ENCODE measurements around the gene LANCL2. TPM values are rescaled to one million over a fixed set of nuclear protein-coding genes. Genes with fewer than 3 reads are reported as not detected.

LANCL2 gene
- polyA plus RNA-seq, 3 donors, result 6.4 to 11.8 (median 8.3) TPM

DNA sequence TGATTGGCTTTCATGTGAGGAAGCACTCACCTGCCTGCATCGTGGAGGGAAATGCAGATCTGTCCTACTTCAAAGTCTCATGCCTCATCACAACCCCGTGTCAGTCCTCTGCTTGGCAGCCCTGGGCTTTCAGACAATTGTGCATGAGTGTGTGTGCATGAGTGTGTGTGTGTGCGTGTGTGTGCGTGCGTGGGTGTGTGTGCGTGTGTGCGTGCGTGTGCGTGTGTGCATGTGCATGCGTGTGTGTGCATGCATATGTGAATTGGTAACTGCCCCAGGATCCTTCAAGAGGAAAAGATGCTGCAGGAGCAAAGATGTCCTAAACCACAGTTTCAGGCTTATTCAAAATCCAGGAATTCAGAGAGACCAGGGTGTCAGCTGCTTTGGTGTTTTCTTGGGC lies 71.3 kb downstream of the LANCL2 start:
- DNase-seq, result no peak
- H3K27me3 Mint-ChIP-seq (ENCODE audit: low read depth in 3 of 3), result peaks cover 1 to 4% (median 3%) of the 10 kb centered on the region in 3 donors
- Histone ChIP-seq H3K79me2 (ENCODE audit: insufficient read depth, low read length) (no peaks in the 10 kb centered on the region), H3K4me1 (ENCODE audit: control insufficient read depth in 1 of 2, insufficient read depth in 2 of 2, low read length in 2 of 2) (no peaks in the 10 kb centered on the region), H3K9ac (ENCODE audit: insufficient read depth, low read length, poor library complexity, severe bottlenecking) (no peak overlapping the region), H2AFZ (ENCODE audit: insufficient read depth, low read depth, low read length, poor library complexity, severe bottlenecking) (no peak overlapping the region), H4K20me1 (ENCODE audit: insufficient read depth, low read length) (no peaks in the 10 kb centered on the region), H3K4me2 (replicated peaks; ENCODE audit: extremely low read depth, low read length, poor library complexity, severe bottlenecking) (no peak overlapping the region), H3K36me3 (replicated peaks in 1 of 2; ENCODE audit: control insufficient read depth in 1 of 2, insufficient read depth in 2 of 2, low read length in 2 of 2) (peaks cover 0 to 11% of the 10 kb centered on the region in 2 donors), H3K27ac (ENCODE audit: low read depth in 1 of 2, low read length in 2 of 2) (no peak overlapping the region), H3K9me3 (replicated peaks in 1 of 2; ENCODE audit: control insufficient read depth in 1 of 2, insufficient read depth in 1 of 2, low read length in 2 of 2) (no peaks in the 10 kb centered on the region), H3K27me3 (ENCODE audit: control insufficient read depth in 2 of 2, insufficient read depth in 2 of 2, low read length in 2 of 2) (no peaks in the 10 kb centered on the region), H3K4me3 (replicated peaks in 1 of 3; ENCODE audit: low read depth in 2 of 3, low read length in 3 of 3) (no peak overlapping the region)
- 80% methylated on average over 3 of the region's 10 CpGs for WGBS (ENCODE audit: insufficient coverage)
- H3K36me3 Mint-ChIP-seq, result peaks cover 0 to under 1% of the 10 kb centered on the region in 2 donors
- intact Hi-C loops (cut with micrococcal nuclease), result no loop called here
- TF ChIP-seq CTCF (IDR thresholded peaks at IDR 0.05), result no peak
- no peak overlapping the region for H3K27ac Mint-ChIP-seq
- H3K4me3 Mint-ChIP-seq, result no peak overlapping the region
- H3K4me1 Mint-ChIP-seq, result no peaks in the 10 kb centered on the region
- peaks cover 0 to 2% (median 0%) of the 10 kb centered on the region in 7 donors for H3K9me3 Mint-ChIP-seq

DNA sequence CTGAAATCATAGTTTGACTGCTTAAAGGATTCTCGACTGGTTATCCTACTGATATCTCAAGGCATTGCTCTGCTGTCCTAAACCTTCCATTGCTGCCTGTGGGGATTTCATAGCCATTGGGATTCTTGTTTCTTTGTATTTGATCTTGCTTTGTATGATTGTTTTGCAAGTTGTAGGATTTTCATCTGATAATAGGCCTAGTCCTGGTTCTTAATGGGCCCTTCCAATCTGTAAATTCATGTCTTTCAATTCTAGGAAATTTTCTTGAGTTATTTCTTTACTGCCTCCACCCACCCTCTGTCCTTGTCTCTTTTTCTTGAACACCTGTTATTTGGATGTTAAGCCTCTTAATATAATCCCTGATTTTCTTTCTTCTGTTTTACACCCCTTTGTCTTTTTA lies 72.2 kb downstream of the LANCL2 start:
- TF ChIP-seq CTCF (IDR thresholded peaks at IDR 0.05), result no peak
- Mint-ChIP-seq H3K27ac (peak overlapping the region in 1 of 7 donors; percentile 6), H3K27me3 (ENCODE audit: low read depth in 3 of 3) (peaks cover 1 to 4% (median 3%) of the 10 kb centered on the region in 3 donors), H3K4me3 (no peak overlapping the region), H3K36me3 (no peaks in the 10 kb centered on the region), H3K4me1 (no peaks in the 10 kb centered on the region), H3K9me3 (peaks cover 0 to 2% (median 0%) of the 10 kb centered on the region in 7 donors)
- Histone ChIP-seq H3K79me2 (ENCODE audit: insufficient read depth, low read length) (no peaks in the 10 kb centered on the region), H3K4me2 (replicated peaks; ENCODE audit: extremely low read depth, low read length, poor library complexity, severe bottlenecking) (no peak overlapping the region), H2AFZ (ENCODE audit: insufficient read depth, low read depth, low read length, poor library complexity, severe bottlenecking) (no peak overlapping the region), H3K27ac (ENCODE audit: low read depth in 1 of 2, low read length in 2 of 2) (no peak overlapping the region), H4K20me1 (ENCODE audit: insufficient read depth, low read length) (no peaks in the 10 kb centered on the region), H3K36me3 (replicated peaks in 1 of 2; ENCODE audit: control insufficient read depth in 1 of 2, insufficient read depth in 2 of 2, low read length in 2 of 2) (peaks cover 0 to 2% of the 10 kb centered on the region in 2 donors), H3K4me1 (ENCODE audit: control insufficient read depth in 1 of 2, insufficient read depth in 2 of 2, low read length in 2 of 2) (no peaks in the 10 kb centered on the region), H3K4me3 (replicated peaks in 1 of 3; ENCODE audit: low read depth in 2 of 3, low read length in 3 of 3) (no peak overlapping the region), H3K9me3 (replicated peaks in 1 of 2; ENCODE audit: control insufficient read depth in 1 of 2, insufficient read depth in 1 of 2, low read length in 2 of 2) (no peaks in the 10 kb centered on the region), H3K9ac (ENCODE audit: insufficient read depth, low read length, poor library complexity, severe bottlenecking) (no peak overlapping the region), H3K27me3 (ENCODE audit: control insufficient read depth in 2 of 2, insufficient read depth in 2 of 2, low read length in 2 of 2) (no peaks in the 10 kb centered on the region)
- intact Hi-C loops (cut with micrococcal nuclease), result no loop called here
- no CpG with 5 or more reads among the region's 1 CpG for WGBS (ENCODE audit: insufficient coverage)
- DNase-seq, result no peak

Data from CD14-positive monocyte (primary cell).